ENCODE data around the gene CAND2.

The CAND2 gene

GRCh38 chr3:12796171-12797123 lies at the start of gene CAND2:
CAND2 (plus strand) TSS chr3:12796680; CDS start chr3:12796721, 41 bp downstream.
- peak; percentile 52 to 65 for DNase-seq

DNA sequence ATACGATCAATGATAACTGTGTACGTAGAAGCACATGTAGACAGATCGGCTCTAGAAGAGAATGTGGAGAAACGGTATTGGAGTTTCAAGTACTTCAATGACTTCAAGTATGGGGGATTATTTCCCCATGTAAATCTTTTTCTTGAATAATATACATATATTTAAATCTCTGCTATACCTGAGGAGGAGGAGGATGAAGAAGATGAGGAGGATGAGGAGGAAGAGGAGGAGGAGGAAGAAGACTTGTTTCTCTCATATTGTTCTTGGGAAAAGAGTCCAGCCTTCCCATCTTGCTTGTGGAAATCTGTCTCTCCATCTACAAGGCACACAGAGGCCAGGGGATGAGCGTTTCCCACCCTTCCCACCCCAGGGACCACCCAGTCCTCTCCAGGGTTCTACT lies 48.0 kb upstream of the CAND2 start:
- DNase-seq, result no peak

- peak in 1 of 2 experiments; percentile 25 for DNase-seq
Measured at GRCh38 chr3:12750223-12750622, 46.3 kb upstream of the CAND2 start.

DNA sequence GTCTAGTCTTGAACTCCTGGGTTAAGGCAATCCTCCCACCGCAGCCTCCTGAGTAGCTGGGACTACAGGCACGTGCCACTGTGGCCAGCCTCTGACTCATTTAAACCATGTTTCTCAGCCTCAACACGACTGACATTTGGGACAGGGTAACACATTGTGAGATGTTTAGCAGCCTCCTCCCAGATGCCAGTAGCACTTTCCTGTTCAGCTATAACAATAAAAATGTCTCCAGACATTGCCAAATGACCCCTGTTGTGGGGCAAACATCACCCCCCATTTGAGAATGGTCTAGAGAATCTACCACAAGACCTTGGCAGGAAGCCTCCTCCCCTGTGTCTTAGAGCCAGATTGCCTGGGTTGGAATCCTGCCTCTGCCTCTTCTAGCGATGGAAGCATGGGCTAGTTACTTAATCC lies 45.8 kb upstream of the CAND2 start:
- no peak for DNase-seq

GRCh38 chr3:12751571-12751970 lies 44.9 kb upstream of the CAND2 start:
- DNase-seq, result no peak

DNA sequence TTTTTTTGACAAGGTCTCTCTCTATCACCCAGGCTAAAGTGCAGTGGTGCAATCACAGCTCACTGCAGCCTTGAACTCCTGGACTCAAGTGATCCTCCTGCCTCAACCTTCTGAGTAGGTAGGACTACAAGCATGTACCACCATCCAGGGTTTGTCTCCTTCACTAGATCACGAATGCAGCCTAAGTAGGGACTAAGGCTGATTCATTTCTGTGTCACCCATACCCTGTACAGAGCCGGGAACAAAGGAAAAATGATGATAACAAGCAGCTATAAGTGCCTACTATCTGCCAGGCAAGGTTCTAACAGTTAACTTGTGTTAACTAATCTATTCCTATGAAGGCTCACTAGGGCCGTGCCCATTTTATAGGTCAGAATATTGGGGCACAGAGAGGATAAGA lies 44.4 kb upstream of the CAND2 start:
- DNase-seq, result no peak

- DNase-seq, result no peak
Measured at GRCh38 chr3:12752809-12753208, 43.7 kb upstream of the CAND2 start.

GRCh38 chr3:12753275-12754028 lies 43.0 kb upstream of the CAND2 start:
- no peak for DNase-seq

GRCh38 chr3:12754313-12754712 lies 42.2 kb upstream of the CAND2 start:
- DNase-seq, result no peak

- no peak for DNase-seq
Measured at GRCh38 chr3:12755754-12756153, 40.7 kb upstream of the CAND2 start.

GRCh38 chr3:12756175-12756574 lies 40.3 kb upstream of the CAND2 start:
- no peak for DNase-seq

- DNase-seq, result no peak
Measured at GRCh38 chr3:12756635-12757034, 39.8 kb upstream of the CAND2 start.

GRCh38 chr3:12758025-12758781 lies 38.3 kb upstream of the CAND2 start:
- DNase-seq, result no peak

DNA sequence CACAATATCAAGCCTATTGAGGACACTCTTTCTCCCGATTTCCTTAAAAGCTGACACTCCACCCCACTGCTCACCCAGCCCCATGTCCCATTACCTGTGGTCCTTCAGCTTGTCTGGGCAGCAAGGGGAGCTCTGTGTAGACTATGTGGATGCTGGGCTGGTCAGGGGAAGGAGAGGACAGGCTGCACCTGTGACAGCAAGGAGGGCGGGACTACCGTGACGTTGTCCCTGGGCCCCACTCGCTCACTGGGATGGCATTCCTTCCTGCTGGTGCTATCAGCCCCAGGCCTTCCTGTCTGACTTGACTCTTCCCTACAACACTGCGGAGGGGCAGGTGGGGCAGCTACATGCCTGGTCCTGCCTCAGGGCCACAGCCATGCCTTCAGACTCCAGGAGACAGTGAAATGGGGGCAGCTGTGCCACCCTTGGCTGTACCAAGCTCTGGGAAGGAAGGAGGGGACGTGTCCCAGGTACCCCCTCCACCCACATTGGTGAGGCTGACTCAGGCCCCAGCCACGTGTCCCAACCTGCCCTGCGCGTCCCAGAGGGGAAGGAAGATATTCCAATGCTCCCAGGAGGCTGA lies 37.3 kb upstream of the CAND2 start, which contains the start of gene TMEM40:
Gene TMEM40 (minus strand): TSS at position 163 of the 583 bp plus-strand sequence. CDS start 9,427 bp downstream, outside the sequence.
- DNase-seq, result no peak

GRCh38 chr3:12759693-12760565 lies 36.6 kb upstream of the CAND2 start:
- DNase-seq, result no peak

DNA sequence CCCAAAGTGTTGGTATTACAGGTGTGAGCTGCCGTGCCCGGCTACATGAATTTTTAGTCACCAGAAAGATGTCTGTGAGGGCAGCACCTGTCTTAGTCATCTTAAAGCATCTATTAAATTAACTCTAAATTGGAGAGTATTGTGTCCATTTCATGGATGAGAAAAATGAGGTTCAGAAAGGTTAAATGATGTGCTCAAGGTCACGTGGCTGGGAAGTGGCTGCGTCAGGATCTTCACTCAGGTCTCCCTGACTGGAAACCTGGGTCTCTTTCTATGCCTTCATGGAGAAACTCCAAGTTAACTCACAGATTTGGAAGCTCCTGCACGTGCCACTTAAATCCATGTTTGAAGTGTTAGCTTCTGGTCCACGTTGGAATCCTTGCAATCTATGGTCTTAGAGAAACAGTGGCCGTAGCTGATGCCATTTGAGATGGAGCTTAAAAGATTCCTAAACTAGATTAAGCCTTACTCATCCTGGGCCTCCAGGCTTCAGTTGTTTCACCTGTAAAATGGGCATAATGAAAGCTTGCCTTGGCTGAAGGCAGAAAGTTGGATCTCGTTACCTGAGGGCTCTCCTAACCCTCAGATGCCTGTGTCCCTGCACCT lies 32.2 kb upstream of the CAND2 start:
- no peak for DNase-seq

GRCh38 chr3:12766541-12766940 lies 29.9 kb upstream of the CAND2 start:
- no peak for DNase-seq

GRCh38 chr3:12768579-12769527 lies 27.6 kb upstream of the CAND2 start:
- DNase-seq, result no peak

GRCh38 chr3:12769761-12770160 lies 26.7 kb upstream of the CAND2 start:
- DNase-seq, result no peak

GRCh38 chr3:12771236-12771635 lies 25.2 kb upstream of the CAND2 start:
- no peak for DNase-seq

All from NCI-H2081 (cell line).